Endothelial cell of umbilical vein (primary cell): ENCODE measurements around the gene GFOD1.

Source experiments
- CTCF ChIP-seq, 2 donors: IDR thresholded peaks; 1 replicate in 1 of 2; 2 replicates in 1 of 2; pipeline ENCODE4 v1.5.1; 2011; ENCODE audit warnings: low read length in 2 of 2, mild to moderate bottlenecking in 2 of 2, moderate library complexity in 2 of 2, control low read depth in 1 of 2, inconsistent platforms in 1 of 2, low read depth in 1 of 2; ENCODE audit not compliant: insufficient read depth in 1 of 2; ENCODE audit errors: extremely low read depth in 1 of 2
- EZH2 ChIP-seq: IDR thresholded peaks from 2 replicates; pipeline ENCODE4 v1.6.1; 2012; ENCODE audit warnings: borderline replicate concordance, low read depth, mild to moderate bottlenecking, moderate library complexity, low read length, inconsistent platforms; ENCODE audit not compliant: severe bottlenecking
- GATA2 ChIP-seq: IDR thresholded peaks from 2 replicates; pipeline ENCODE4 v1.7.0; 2011; ENCODE audit warnings: low read depth, mild to moderate bottlenecking, moderate library complexity, mixed read lengths, low read length; ENCODE audit not compliant: insufficient read length, insufficient read depth
- POLR2A ChIP-seq: IDR thresholded peaks from 2 replicates; pipeline ENCODE4 v1.6.1; 2012; ENCODE audit warnings: low read depth, mild to moderate bottlenecking, control low read depth, low read length

GRCh38 chr6:13444604-13445003 is 42.8 kb downstream of the GFOD1 start:
- TF ChIP-seq POLR2A (no peak), CTCF (IDR thresholded peaks at IDR 0.05; ENCODE audit: extremely low read depth in 1 of 2, insufficient read depth in 1 of 2, low read depth in 1 of 2, low read length in 2 of 2) (no peak), GATA2 (no peak), EZH2 (no peak)
